Natural killer cell (primary cell): ENCODE measurements around the gene TMEM240. TPM values are rescaled to one million over a fixed set of nuclear protein-coding genes. Genes with fewer than 3 reads are reported as not detected.

ENCODE experiments used
- ATAC-seq, 3 donors: fragments of 150-1000 bp in 2 of 3; fragments of 200-7000 bp in 1 of 3; cut with Tn5 transposase; 1 replicate in 1 of 3; 2 replicates in 2 of 3; pipeline ENCODE4 v1.10.0; 2021; ENCODE audit warnings: mild to moderate bottlenecking in 2 of 3, moderate library complexity in 2 of 3
- DNase-seq, 2 donors: peaks; one replicate each; pipeline versions ENCODE4 v3.0.0 to v3.0.0-alpha.2; 2013 to 2021; ENCODE audit warnings: mixed read lengths in 1 of 2
- H3K27ac ChIP-seq: one replicate; pipeline ENCODE4 v1.5.1; 2013; ENCODE audit warnings: mild to moderate bottlenecking, low read length
- H3K27me3 ChIP-seq: one replicate; pipeline ENCODE4 v1.6.1; 2013; ENCODE audit warnings: low read length; ENCODE audit not compliant: control insufficient read depth, insufficient read depth
- H3K36me3 ChIP-seq: one replicate; pipeline ENCODE4 v1.6.1; 2013; ENCODE audit warnings: low read length; ENCODE audit not compliant: control insufficient read depth, insufficient read depth
- H3K4me1 ChIP-seq: one replicate; pipeline ENCODE4 v1.6.1; 2013; ENCODE audit warnings: low read length; ENCODE audit not compliant: control insufficient read depth, insufficient read depth
- H3K4me3 ChIP-seq: one replicate; pipeline ENCODE4 v1.5.1; 2013; ENCODE audit warnings: low read length
- H3K9me3 ChIP-seq: one replicate; pipeline ENCODE4 v1.6.1; 2013; ENCODE audit warnings: low read length; ENCODE audit not compliant: control insufficient read depth, insufficient read depth
- H3K27ac Mint-ChIP-seq, 2 donors: one replicate each; pipeline ENCODE4 v1.8.0; 2022; ENCODE audit warnings: mild to moderate bottlenecking in 2 of 2, mixed read lengths in 2 of 2, moderate library complexity in 1 of 2
- H3K27me3 Mint-ChIP-seq, 2 donors: one replicate each; pipeline ENCODE4 v1.8.0; 2022; ENCODE audit warnings: low read depth in 2 of 2, mixed read lengths in 2 of 2
- H3K36me3 Mint-ChIP-seq: one replicate; pipeline ENCODE4 v1.8.0; 2022; ENCODE audit warnings: mixed read lengths
- H3K4me1 Mint-ChIP-seq, 2 donors: one replicate each; pipeline ENCODE4 v1.8.0; 2022; ENCODE audit warnings: mixed read lengths in 2 of 2
- H3K4me3 Mint-ChIP-seq: one replicate; pipeline ENCODE4 v1.8.0; 2022; ENCODE audit warnings: mild to moderate bottlenecking, moderate library complexity, mixed read lengths
- H3K9me3 Mint-ChIP-seq, 2 donors: one replicate each; pipeline ENCODE4 v1.8.0; 2022; ENCODE audit warnings: mixed read lengths in 2 of 2
- WGBS: methylation state at CpG from one replicate; pipeline ENCODE4 v1.1.7; 2013; ENCODE audit warnings: missing lambda C conversion rate; ENCODE audit not compliant: insufficient coverage; 5-methylcytosine and 5-hydroxymethylcytosine counted together
- intact Hi-C: fragments of 100-400 bp; cut with micrococcal nuclease; formaldehyde crosslinking; loops from one replicate; pipeline ENCODE4 v1.14.2; 2022
- total RNA-seq, 4 donors: library from RNA; stranded (reverse); fragments of 120-200 nt in 1 of 4; gene quantifications; one replicate each; pipeline versions ENCODE4 v1.2.3 to v1.2.4, GENCODE V29; 2013 to 2022
- TF ChIP-seq, protein P1 (sequence below): fragments of 200-600 bp; IDR thresholded peaks from one replicate; pipeline ENCODE4 v1.8.0; 2022; ENCODE audit warnings: antibody characterized with exemption

The TMEM240 gene
- total RNA-seq, 3 donors from 2014 or later (not counting 1 experiment from before 2014, with no cell fraction given), result 0.35 to 1.00 (median 0.83) TPM

DNA sequence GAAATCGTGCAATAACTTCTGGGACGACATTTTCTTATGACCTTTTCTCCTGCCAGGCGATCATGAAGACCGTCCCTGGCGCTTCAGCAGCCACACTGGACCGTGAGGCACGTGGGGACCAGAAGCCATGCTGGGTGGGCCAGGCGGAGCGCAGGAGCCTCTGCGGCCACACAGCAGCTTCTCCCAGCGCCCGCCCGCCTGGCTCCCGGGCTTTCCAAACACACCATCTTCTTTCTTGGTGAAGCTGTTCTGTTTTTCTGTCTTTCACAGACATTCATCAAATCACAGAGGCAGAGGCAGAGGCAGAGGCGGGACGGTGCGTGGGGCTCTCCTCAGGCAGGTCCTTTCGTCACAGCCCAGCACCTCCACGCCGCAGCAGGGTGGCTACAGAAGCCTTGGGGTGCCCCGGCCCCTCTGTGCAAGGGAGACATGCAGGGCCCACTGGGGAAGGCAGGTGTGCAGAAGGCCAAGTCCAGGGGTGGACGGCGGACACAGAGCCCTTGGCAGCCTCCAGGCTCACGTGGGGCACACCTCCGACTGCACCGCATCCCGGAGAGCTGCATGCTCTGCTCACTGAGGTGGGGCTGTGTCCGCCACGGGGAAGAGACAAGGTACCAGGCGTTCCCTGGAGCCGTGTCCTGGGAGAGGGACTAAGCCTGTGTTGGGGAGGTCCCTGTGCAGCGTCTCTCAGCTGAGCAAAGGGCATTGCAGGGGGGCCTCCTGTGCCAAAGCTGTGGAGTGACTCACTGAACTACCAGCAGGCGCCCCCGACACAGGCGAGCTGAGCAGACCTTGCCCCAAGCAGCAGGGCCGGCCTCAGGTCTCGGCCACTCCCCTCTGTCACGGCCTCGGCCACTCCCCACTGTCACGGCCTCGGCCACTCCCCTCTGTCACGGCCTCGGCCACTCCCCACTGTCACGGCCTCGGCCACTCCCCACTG, 2.6 kb upstream of the TMEM240 start:
- TF ChIP-seq, protein P1, sequence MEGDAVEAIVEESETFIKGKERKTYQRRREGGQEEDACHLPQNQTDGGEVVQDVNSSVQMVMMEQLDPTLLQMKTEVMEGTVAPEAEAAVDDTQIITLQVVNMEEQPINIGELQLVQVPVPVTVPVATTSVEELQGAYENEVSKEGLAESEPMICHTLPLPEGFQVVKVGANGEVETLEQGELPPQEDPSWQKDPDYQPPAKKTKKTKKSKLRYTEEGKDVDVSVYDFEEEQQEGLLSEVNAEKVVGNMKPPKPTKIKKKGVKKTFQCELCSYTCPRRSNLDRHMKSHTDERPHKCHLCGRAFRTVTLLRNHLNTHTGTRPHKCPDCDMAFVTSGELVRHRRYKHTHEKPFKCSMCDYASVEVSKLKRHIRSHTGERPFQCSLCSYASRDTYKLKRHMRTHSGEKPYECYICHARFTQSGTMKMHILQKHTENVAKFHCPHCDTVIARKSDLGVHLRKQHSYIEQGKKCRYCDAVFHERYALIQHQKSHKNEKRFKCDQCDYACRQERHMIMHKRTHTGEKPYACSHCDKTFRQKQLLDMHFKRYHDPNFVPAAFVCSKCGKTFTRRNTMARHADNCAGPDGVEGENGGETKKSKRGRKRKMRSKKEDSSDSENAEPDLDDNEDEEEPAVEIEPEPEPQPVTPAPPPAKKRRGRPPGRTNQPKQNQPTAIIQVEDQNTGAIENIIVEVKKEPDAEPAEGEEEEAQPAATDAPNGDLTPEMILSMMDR, result no peak
- Histone ChIP-seq H3K4me3 (no peak overlapping the region), H3K36me3 (peaks cover 5% of the 10 kb centered on the region), H3K9me3 (no peaks in the 10 kb centered on the region), H3K27ac (no peak overlapping the region), H3K4me1 (peaks cover 12% of the 10 kb centered on the region), H3K27me3 (no peaks in the 10 kb centered on the region)
- H3K27ac Mint-ChIP-seq, result no peak overlapping the region
- intact Hi-C loops, result no loop called here
- ATAC-seq (no peak), DNase-seq (no peak)
- peaks cover 0 to 4% of the 10 kb centered on the region in 2 donors for H3K4me1 Mint-ChIP-seq
- WGBS, result 96% methylated on average over 45 of the region's 45 CpGs
- H3K9me3 Mint-ChIP-seq, result no peaks in the 10 kb centered on the region
- no peaks in the 10 kb centered on the region for H3K27me3 Mint-ChIP-seq
- no peak overlapping the region for H3K4me3 Mint-ChIP-seq
- H3K36me3 Mint-ChIP-seq, result no peaks in the 10 kb centered on the region

DNA sequence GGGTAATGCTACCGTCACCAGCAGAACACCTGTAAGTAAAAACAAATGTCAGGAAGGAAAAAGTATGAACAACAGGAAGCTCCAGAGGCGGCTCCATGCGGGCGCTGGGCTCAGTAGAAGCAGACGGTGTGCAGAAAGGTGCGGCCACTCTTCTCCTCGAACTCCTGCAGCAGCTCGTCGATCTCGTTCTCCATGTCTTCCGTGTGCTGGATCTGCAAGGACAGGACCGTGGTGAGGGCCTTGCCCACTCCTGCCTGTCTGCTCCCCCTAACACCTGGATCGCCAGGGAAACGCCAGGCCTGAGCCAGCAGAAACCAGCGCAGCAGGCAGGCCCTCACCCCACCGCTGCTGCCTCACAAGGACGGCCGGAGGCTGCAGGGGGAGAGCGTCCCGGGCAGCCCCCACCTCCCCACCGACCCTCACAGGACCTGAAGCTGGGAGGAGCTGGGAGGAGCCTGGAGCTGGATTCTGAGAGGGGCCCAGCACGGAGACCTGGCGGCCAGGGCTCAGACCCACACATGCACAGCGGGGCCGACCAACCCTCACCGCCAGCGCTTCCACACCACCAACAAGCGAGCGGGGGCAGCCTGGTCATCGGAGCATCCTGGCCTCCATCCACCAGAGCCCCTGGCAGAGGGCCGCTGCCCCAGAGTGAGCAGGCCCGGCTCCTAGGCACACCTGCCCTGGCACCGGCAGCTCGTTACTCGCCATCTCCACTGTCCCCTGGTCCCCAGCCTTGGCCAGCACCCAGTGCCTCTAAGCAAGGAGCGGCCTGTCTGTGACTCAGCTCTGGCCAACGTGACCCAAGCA, 1.7 kb upstream of the TMEM240 start:
- Mint-ChIP-seq H3K27ac (no peak overlapping the region), H3K36me3 (no peaks in the 10 kb centered on the region), H3K27me3 (no peaks in the 10 kb centered on the region), H3K4me1 (peaks cover 0 to under 1% of the 10 kb centered on the region in 2 donors), H3K4me3 (no peak overlapping the region), H3K9me3 (no peaks in the 10 kb centered on the region)
- Histone ChIP-seq H3K36me3 (peaks cover 5% of the 10 kb centered on the region), H3K9me3 (no peaks in the 10 kb centered on the region), H3K27me3 (no peaks in the 10 kb centered on the region), H3K4me1 (peaks cover 12% of the 10 kb centered on the region), H3K4me3 (no peak overlapping the region), H3K27ac (no peak overlapping the region)
- TF ChIP-seq, protein P1, result no peak
- ATAC-seq (no peak), DNase-seq (no peak)
- intact Hi-C loops, result no loop called here
- 95% methylated on average over 37 of the region's 37 CpGs for WGBS

DNA sequence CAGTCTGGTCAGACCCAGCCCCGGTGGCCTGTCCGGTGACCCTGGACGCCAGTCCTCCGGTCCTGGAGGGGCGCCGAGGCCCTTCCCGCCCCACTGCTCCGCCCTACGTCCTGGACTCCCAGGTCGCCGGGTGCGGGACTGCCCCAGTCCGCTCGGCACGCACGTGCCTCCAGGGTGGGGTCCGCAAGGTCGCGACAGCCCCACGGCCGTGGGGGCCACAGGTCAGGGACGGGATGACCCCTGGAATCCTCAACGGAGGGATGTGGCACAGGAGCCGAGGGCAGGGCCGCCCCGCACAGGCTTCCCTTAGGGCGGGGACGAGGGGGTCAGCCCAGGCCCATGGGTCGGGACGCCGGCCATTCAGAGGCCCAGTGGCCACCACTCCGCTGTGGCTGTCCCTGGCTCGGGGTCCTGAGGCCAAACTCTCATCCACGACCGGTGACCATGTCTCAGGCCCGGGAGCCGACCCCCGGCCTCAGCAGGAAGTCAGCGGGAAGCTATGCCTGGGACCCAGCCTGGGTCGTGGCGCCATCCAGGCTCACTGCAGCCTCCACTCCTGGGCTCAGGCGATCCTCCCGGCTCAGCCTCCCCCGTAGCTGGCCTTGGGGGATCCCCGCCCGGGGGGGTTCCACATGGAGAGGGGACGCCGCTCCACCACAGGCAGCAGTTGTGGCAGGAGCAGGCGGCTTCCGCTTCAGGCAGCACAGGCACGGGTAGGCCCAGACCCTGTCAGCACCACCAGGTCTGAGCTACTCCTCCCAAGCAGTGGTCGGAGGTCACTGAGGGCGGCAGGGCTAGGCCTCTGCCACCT, 599 bp upstream of the TMEM240 start:
- no peak overlapping the region for H3K27ac Mint-ChIP-seq

More for the DNA sequence above, 599 bp upstream of the TMEM240 start:
- 81% methylated on average over 53 of the region's 53 CpGs for WGBS
- DNase-seq (peak in 1 of 2 donors; percentile 14), ATAC-seq (no peak)
- H3K36me3 Mint-ChIP-seq, result no peaks in the 10 kb centered on the region
- H3K4me1 Mint-ChIP-seq, result no peaks in the 10 kb centered on the region
- peaks cover 12% of the 10 kb centered on the region for H3K4me1 ChIP-seq
- H3K36me3 ChIP-seq, result peaks cover 5% of the 10 kb centered on the region
- H3K4me3 Mint-ChIP-seq, result no peak overlapping the region
- no peaks in the 10 kb centered on the region for H3K9me3 ChIP-seq
- intact Hi-C loops, result no loop called here
- H3K4me3 ChIP-seq, result no peak overlapping the region
- H3K9me3 Mint-ChIP-seq, result no peaks in the 10 kb centered on the region
- no peaks in the 10 kb centered on the region for H3K27me3 ChIP-seq
- no peak overlapping the region for H3K27ac ChIP-seq
- H3K27me3 Mint-ChIP-seq, result no peaks in the 10 kb centered on the region
- TF ChIP-seq, protein P1, result no peak
